GM12878 (cell line): ENCODE data around the gene MRAS.

Experiments
- CHD2 ChIP-seq: IDR thresholded peaks from 2 replicates; pipeline ENCODE4 v1.6.1; 2011; ENCODE audit warnings: low read depth, low read length, improper control_type of control experiment, borderline replicate concordance
- CTCF ChIP-seq, 3 experiments: IDR thresholded peaks in 2 of 3; conservative IDR thresholded peaks in 1 of 3; 2 replicates each; pipeline ENCODE4 v1.5.1; 2011; ENCODE audit warnings: low read depth in 3 of 3, low read length in 3 of 3, mild to moderate bottlenecking in 3 of 3, control low read depth in 2 of 3, moderate library complexity in 2 of 3, inconsistent platforms in 1 of 3, mixed read lengths in 1 of 3; ENCODE audit not compliant: control insufficient read depth in 2 of 3, insufficient read depth in 1 of 3; ENCODE audit errors: extremely low read depth in 1 of 3
- EZH2 ChIP-seq: IDR thresholded peaks from 2 replicates; pipeline ENCODE4 v1.6.1; 2012; ENCODE audit warnings: low read depth, mild to moderate bottlenecking, control low read depth, inconsistent platforms, low read length, borderline replicate concordance; ENCODE audit not compliant: control insufficient read depth
- GABPA ChIP-seq: IDR thresholded peaks from 2 replicates; pipeline ENCODE4 v1.6.1; 2014; ENCODE audit warnings: antibody characterized with exemption, low read depth, mild to moderate bottlenecking, inconsistent platforms
- POLR2A ChIP-seq: IDR thresholded peaks from 2 replicates; pipeline ENCODE4 v1.6.1; 2011; ENCODE audit warnings: low read depth, mild to moderate bottlenecking, low read length
- SRF ChIP-seq, 2 experiments: IDR thresholded peaks; 2 replicates each; pipeline ENCODE4 v1.6.1; 2011; ENCODE audit warnings: low read depth in 2 of 2, low read length in 2 of 2, mild to moderate bottlenecking in 1 of 2, moderate library complexity in 1 of 2

DNA sequence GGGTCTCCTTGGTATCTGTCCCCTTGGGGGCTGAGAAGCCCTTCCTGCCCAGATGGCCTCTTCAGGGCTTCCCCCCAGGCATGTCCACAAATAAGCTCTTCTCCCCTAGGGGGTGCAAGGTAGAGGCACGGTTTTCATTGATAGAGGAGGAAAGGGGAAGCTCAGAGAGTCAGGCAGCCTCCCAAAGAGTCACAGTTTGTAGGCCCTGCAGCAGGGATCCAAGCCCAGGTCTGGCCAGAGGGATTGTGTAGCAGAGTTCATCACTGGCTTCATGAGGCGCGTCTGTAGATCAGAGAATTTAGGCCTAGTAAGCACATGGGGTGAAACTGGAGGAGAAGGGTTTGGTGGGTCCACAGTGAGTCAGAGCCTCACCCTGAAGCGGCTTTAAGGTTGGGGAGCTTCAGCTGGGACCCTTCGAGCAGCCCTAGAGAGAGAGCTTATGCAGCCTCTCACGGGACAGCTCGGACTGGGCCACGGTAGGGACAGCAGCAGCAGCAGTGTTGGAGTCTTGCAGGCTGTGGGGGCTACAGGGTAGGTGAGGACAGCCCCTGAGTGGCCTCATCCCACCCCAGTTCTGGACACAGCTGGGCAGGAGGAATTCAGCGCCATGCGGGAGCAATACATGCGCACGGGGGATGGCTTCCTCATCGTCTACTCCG, 48.5 kb downstream of the MRAS start:
- TF ChIP-seq CTCF (IDR thresholded peaks at IDR 0.05 in 2 of 3, conservative IDR thresholded peaks at IDR 0.05 in 1 of 3; ENCODE audit: control insufficient read depth in 2 of 3, extremely low read depth in 1 of 3, insufficient read depth in 1 of 3, low read depth in 3 of 3, low read length in 3 of 3) (no peak), CHD2 (no peak), POLR2A (no peak), EZH2 (no peak), GABPA (no peak), SRF (IDR thresholded peaks at IDR 0.05; ENCODE audit: low read depth in 2 of 2, low read length in 2 of 2) (no peak)
